K562 (cell line): ENCODE measurements around the gene SUPT5H. TPM values are rescaled to one million over a fixed set of nuclear protein-coding genes. Genes with fewer than 3 reads are reported as not detected.
A peak's percentile ranks its signal among the peaks of the same experiment; 100 is the strongest.

ENCODE experiments used
- ATAC-seq: fragments of 200-7000 bp; cut with Tn5 transposase; 3 replicates; pipeline ENCODE4 v1.9.1; 2020; ENCODE audit warnings: moderate library complexity
- BruUV-seq: library from RNA; stranded (reverse); fragments of 400-500 nt; replicated peaks from 2 replicates; lab custom pipeline; 2021; lab: Mats Ljungman, UMichigan
- CTCF ChIA-PET: fragments of 300-600 bp; formaldehyde crosslinking; extraction: SDS; loops from one replicate; lab custom pipeline; 2021; ENCODE audit warnings: low intra/inter-chr PET ratio; lab: Yijun Ruan, JAX
- POLR2A ChIA-PET: fragments of 300-600, 350-650 bp; sonication (Branson Sonifier 250); formaldehyde crosslinking; extraction: SDS; loops from one replicate; lab custom pipeline; 2021; ENCODE audit warnings: antibody characterized with exemption, inconsistent platforms; lab: Yijun Ruan, JAX
- DNase-seq, 4 experiments: peaks; one replicate each; pipeline versions ENCODE4 v3.0.0 to v3.0.0-alpha.2; 2011 to 2018; ENCODE audit warnings: low spot score in 3 of 4, mixed read lengths in 3 of 4; ENCODE audit errors: extremely low read depth in 1 of 4
- FAIRE-seq: peaks from 2 replicates; lab custom pipeline; 2011; peaks lifted over from hg19 to GRCh38; lab: Jason Lieb, UNC
- H2AFZ ChIP-seq: 2 replicates; pipeline ENCODE4 v1.6.0; 2011; ENCODE audit warnings: low read depth, low read length, control low read depth, inconsistent platforms
- H3K27ac ChIP-seq: fragments of 200-600 bp; 3 replicates; pipeline ENCODE4 v1.8.0; 2011; ENCODE audit warnings: low read depth, mild to moderate bottlenecking, control low read depth, inconsistent platforms, low read length, moderate library complexity, mixed read lengths; ENCODE audit errors: extremely low read depth
- H3K27me3 ChIP-seq, 2 experiments: fragments of 300-600 bp in 1 of 2; 2 replicates in 1 of 2; 3 replicates in 1 of 2; pipeline versions ENCODE4 v1.6.0 to v1.8.0; 2011; ENCODE audit warnings: inconsistent platforms in 2 of 2, low read length in 2 of 2, mild to moderate bottlenecking in 1 of 2, mixed read lengths in 1 of 2, moderate library complexity in 1 of 2; ENCODE audit not compliant: control insufficient read depth in 2 of 2, insufficient read depth in 2 of 2
- H3K36me3 ChIP-seq: fragments of 300-600 bp; 3 replicates; pipeline ENCODE4 v1.8.0; 2011; ENCODE audit warnings: mild to moderate bottlenecking, low read length, inconsistent platforms; ENCODE audit not compliant: control insufficient read depth, insufficient read depth
- H3K4me1 ChIP-seq, 2 experiments: fragments of 200-600 bp in 1 of 2; replicated peaks in 1 of 2; 2 replicates in 1 of 2; 3 replicates in 1 of 2; pipeline versions ENCODE4 v1.5.1 to v1.8.0; 2011; ENCODE audit warnings: inconsistent platforms in 2 of 2, low read length in 2 of 2, mild to moderate bottlenecking in 1 of 2, mixed read lengths in 1 of 2, moderate library complexity in 1 of 2; ENCODE audit not compliant: control insufficient read depth in 2 of 2, insufficient read depth in 2 of 2
- H3K4me2 ChIP-seq: 2 replicates; pipeline ENCODE4 v1.6.1; 2011; ENCODE audit warnings: low read length, control low read depth, inconsistent platforms, mixed read lengths; ENCODE audit not compliant: insufficient read depth
- H3K4me3 ChIP-seq: fragments of 200-600 bp; sonication (generic), shearing (Covaris generic); 2 replicates; pipeline ENCODE4 v1.5.1; 2016; ENCODE audit warnings: control low read depth, inconsistent platforms
- H3K79me2 ChIP-seq: fragments of 200-600 bp; 3 replicates; pipeline ENCODE4 v1.8.0; 2011; ENCODE audit warnings: low read length, inconsistent platforms; ENCODE audit not compliant: control insufficient read depth, insufficient read depth
- H3K9ac ChIP-seq, 2 experiments: 2 replicates each; pipeline versions ENCODE4 v1.6.0 to v1.6.1; 2011; ENCODE audit warnings: low read depth in 2 of 2, low read length in 2 of 2, control low read depth in 1 of 2, inconsistent platforms in 1 of 2, mild to moderate bottlenecking in 1 of 2, mixed read lengths in 1 of 2; ENCODE audit not compliant: insufficient read depth in 1 of 2
- H3K9me1 ChIP-seq: one replicate; pipeline ENCODE4 v1.6.0; 2011; ENCODE audit warnings: inconsistent platforms, mild to moderate bottlenecking, low read length, moderate library complexity; ENCODE audit not compliant: control insufficient read depth, insufficient read depth
- H3K9me3 ChIP-seq: replicated peaks from 2 replicates; pipeline ENCODE4 v1.5.1; 2011; ENCODE audit warnings: low read depth, low read length, inconsistent platforms; ENCODE audit not compliant: control insufficient read depth, insufficient read depth
- H4K20me1 ChIP-seq: replicated peaks from 2 replicates; pipeline ENCODE4 v1.6.1; 2011; ENCODE audit warnings: low read length, inconsistent platforms, mixed read lengths; ENCODE audit not compliant: control insufficient read depth, insufficient read depth
- ATF2 ChIP-seq: sonication (generic); formaldehyde crosslinking; IDR thresholded peaks from 2 replicates; pipeline ENCODE4 v1.8.1; 2022; ENCODE audit warnings: missing genetic modification reagents
- BDP1 ChIP-seq: IDR thresholded peaks from 3 replicates; pipeline ENCODE4 v1.6.1; 2011; ENCODE audit not compliant: insufficient read length, insufficient read depth
- CHD1 ChIP-seq: fragments of 200-600 bp; sonication (generic); IDR thresholded peaks from one replicate; pipeline ENCODE4 v1.6.1; 2012; ENCODE audit warnings: mild to moderate bottlenecking, moderate library complexity, low read length, inconsistent platforms
- CHD4 ChIP-seq: fragments of 200-600 bp; sonication (generic); IDR thresholded peaks from 3 replicates; pipeline ENCODE4 v1.6.1; 2012; ENCODE audit warnings: low read depth, mild to moderate bottlenecking, mixed read lengths, low read length, inconsistent platforms; ENCODE audit not compliant: insufficient read depth, insufficient replicate concordance, poor library complexity, severe bottlenecking
- GATAD2A ChIP-seq: fragments of 450-650 bp; IDR thresholded peaks from 2 replicates; pipeline ENCODE4 v1.6.1; 2017
- HDAC3 ChIP-seq: fragments of 450-650 bp; IDR thresholded peaks from 2 replicates; pipeline ENCODE4 v1.6.1; 2018; ENCODE audit warnings: borderline replicate concordance, mild to moderate bottlenecking, moderate library complexity; ENCODE audit not compliant: partially characterized antibody
- KAT7 ChIP-seq: sonication (generic); formaldehyde crosslinking; IDR thresholded peaks from 2 replicates; pipeline ENCODE4 v1.8.0; 2022; ENCODE audit warnings: missing genetic modification reagents, mild to moderate bottlenecking, borderline replicate concordance
- MCM2 ChIP-seq: fragments of 450-650 bp; IDR thresholded peaks from 2 replicates; pipeline ENCODE4 v1.6.1; 2017; ENCODE audit warnings: low read depth, mild to moderate bottlenecking
- RHOXF2B ChIP-seq: fragments of 250-450 bp; sonication (Bioruptor Pico); conservative IDR thresholded peaks from 2 replicates; pipeline ENCODE4 v1.5.1; 2021
- TBL1XR1 ChIP-seq, 2 experiments: IDR thresholded peaks; 2 replicates each; pipeline ENCODE4 v1.6.1; 2012; ENCODE audit warnings: improper control_type of control experiment in 2 of 2, low read length in 2 of 2, mild to moderate bottlenecking in 1 of 2
- ZNF143 ChIP-seq: sonication (generic); formaldehyde crosslinking; IDR thresholded peaks from 2 replicates; pipeline ENCODE4 v1.9.0; 2022; ENCODE audit warnings: mild to moderate bottlenecking, missing genetic modification reagents
- WGBS: fragments of 100-300 bp; shearing (Covaris generic); methylation state at CpG from one replicate; pipeline ENCODE4 v1.1.6; 2016; ENCODE audit warnings: low coverage, mixed read lengths; ENCODE audit not compliant: insufficient coverage; ENCODE audit errors: missing lambda C conversion rate; 5-methylcytosine and 5-hydroxymethylcytosine counted together
- in situ Hi-C: fragments of 300-500 bp; cut with MboI; formaldehyde crosslinking; loops from 4 replicates; pipeline ENCODE4 v1.15.0; 2018; ENCODE audit warnings: inconsistent platforms, mixed read lengths
- intact Hi-C: fragments of 100-400 bp; cut with micrococcal nuclease; formaldehyde crosslinking; loops from 2 replicates; pipeline ENCODE4 v1.14.2; 2022
- polyA plus RNA-seq, 8 experiments: library from polyadenylated mRNA; depleted of rRNA in 4 of 8; stranded (reverse) in 5 of 8; unstranded in 3 of 8; fragments of >200 nt; fragmentation: Nextera tagmentation in 2 of 8; fragmentation: Illumina TruSeq in 1 of 8; extraction: Ambion mirVana in 2 of 8; extraction: Trizol in 1 of 8; gene quantifications; 2 replicates each; pipeline versions ENCODE4 v1.2.1 to v1.2.3, GENCODE V29; 2011 to 2014; ENCODE audit warnings: inconsistent platforms in 1 of 8, missing spikeins in 1 of 8
- total RNA-seq, 7 experiments: library from RNA; depleted of rRNA in 6 of 7; stranded (reverse); fragments of >200 nt in 6 of 7; fragmentation: Illumina TruSeq in 2 of 7; extraction: Trizol in 2 of 7; gene quantifications; 2 replicates each; pipeline versions ENCODE4 v1.2.1 to v1.2.3, GENCODE V29; 2011 to 2021; ENCODE audit warnings: low replicate concordance in 1 of 7
- TF ChIP-seq, protein P1 (sequence below): fragments of 250-450 bp; sonication (Bioruptor Pico); IDR thresholded peaks from 2 replicates; pipeline ENCODE4 v1.8.0; 2021; ENCODE audit warnings: moderate library complexity, mild to moderate bottlenecking, inconsistent platforms

The SUPT5H gene
- total and polyA plus RNA-seq, 9 of the 15 experiments (the other 6 are each of a cell fraction or from before 2014, with no cell fraction given): 13.3 to 85.9 (median 35.9) TPM

- peak overlapping the region; percentile 71 for H3K4me3 ChIP-seq
- peaks cover 53% of the 10 kb centered on the region for H3K79me2 ChIP-seq
- H3K36me3 ChIP-seq: peaks cover 25% of the 10 kb centered on the region; the same call in 2 of the 3 replicates
- ATAC-seq (peak; percentile 8), FAIRE-seq (no peak), DNase-seq (peak in 1 of 4 experiments; percentile 38)
- H3K27ac ChIP-seq: peak overlapping the region; percentile 72
- no peaks in the 10 kb centered on the region for H3K9me1 ChIP-seq
- ChIA-PET POLR2A (interaction anchor here (0.7 to 2.3 kb wide), 7 partner anchors 9 to 89 kb away, joined by 3 to 38 read pairs (median 4); partner anchors contain the start of genes RPS16 and TIMM50), CTCF (interaction anchor here (0.7 kb wide), 1 partner anchor 74 kb away, joined by 3 read pairs; no protein-coding TSS in a partner anchor)
- peak overlapping the region; percentile 90 for H3K4me2 ChIP-seq
- H3K9me3 ChIP-seq: no peaks in the 10 kb centered on the region
- intact Hi-C loops: loop anchor here (2.0 to 5.0 kb wide), 2 partner anchors 38 to 54 kb away; partner anchors contain the start of genes MED29, PAF1 and TIMM50
- BruUV-seq: TSS peak; percentile 96
- H3K27me3 ChIP-seq: no peaks in the 10 kb centered on the region
- H3K9ac ChIP-seq: peak overlapping the region; percentile 89 to 99
- in situ Hi-C loops: loop anchor here (5.0 kb wide), 1 partner anchor 93 kb away; no protein-coding TSS in a partner anchor
- H2AFZ ChIP-seq: peak overlapping the region; percentile 81
- 1% methylated on average over 14 of the region's 17 CpGs for WGBS
- peaks cover 2 to 22% of the 10 kb centered on the region in 2 experiments; a peak in 3 of 5 replicates for H3K4me1 ChIP-seq
- peaks cover 4% of the 10 kb centered on the region; the same call in 1 of the 2 replicates for H4K20me1 ChIP-seq
- TF ChIP-seq KAT7 (CRISPR knock-in tag) (0 out of 2 replicates have a peak, but pooled peaks have one; percentile 64), ZNF143 (CRISPR knock-in tag) (no peak), TBL1XR1 (IDR thresholded peaks at IDR 0.05; ENCODE audit: low read length in 2 of 2) (no peak), ATF2 (CRISPR knock-in tag) (no peak), CHD1 (peak; percentile 63), BDP1 (no peak), RHOXF2B (CRISPR knock-in tag) (no peak), MCM2 (no peak), CHD4 (no peak), GATAD2A (no peak), HDAC3 (no peak)
- TF ChIP-seq, protein P1, sequence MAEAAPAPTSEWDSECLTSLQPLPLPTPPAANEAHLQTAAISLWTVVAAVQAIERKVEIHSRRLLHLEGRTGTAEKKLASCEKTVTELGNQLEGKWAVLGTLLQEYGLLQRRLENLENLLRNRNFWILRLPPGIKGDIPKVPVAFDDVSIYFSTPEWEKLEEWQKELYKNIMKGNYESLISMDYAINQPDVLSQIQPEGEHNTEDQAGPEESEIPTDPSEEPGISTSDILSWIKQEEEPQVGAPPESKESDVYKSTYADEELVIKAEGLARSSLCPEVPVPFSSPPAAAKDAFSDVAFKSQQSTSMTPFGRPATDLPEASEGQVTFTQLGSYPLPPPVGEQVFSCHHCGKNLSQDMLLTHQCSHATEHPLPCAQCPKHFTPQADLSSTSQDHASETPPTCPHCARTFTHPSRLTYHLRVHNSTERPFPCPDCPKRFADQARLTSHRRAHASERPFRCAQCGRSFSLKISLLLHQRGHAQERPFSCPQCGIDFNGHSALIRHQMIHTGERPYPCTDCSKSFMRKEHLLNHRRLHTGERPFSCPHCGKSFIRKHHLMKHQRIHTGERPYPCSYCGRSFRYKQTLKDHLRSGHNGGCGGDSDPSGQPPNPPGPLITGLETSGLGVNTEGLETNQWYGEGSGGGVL (CRISPR knock-in tag): no peak
These were observed 685 bp upstream of the SUPT5H start for GRCh38 chr19:39444598-39445195.
